ENCODE measurements around the gene IFIT1.

Gene IFIT1

GRCh38 chr10:89363729-89364442, 28.5 kb upstream of the IFIT1 start:
- Histone ChIP-seq H3K27ac (ENCODE audit: low read depth, low read length) (no peak overlapping the region), H3K9ac (ENCODE audit: low read length in 5 of 5) (no peak overlapping the region), H3K27me3 (ENCODE audit: control insufficient read depth in 5 of 5, insufficient read depth in 4 of 5, low read length in 5 of 5) (no peaks in the 10 kb centered on the region), H3K4me1 (ENCODE audit: control insufficient read depth in 5 of 5, insufficient read depth in 5 of 5, low read length in 5 of 5) (peaks cover 2 to 15% (median 9%) of the 10 kb centered on the region in 5 donors), H3K9me3 (ENCODE audit: control insufficient read depth in 5 of 5, low read length in 5 of 5) (no peaks in the 10 kb centered on the region), H3K36me3 (ENCODE audit: control insufficient read depth in 5 of 5, insufficient read depth in 5 of 5, low read length in 5 of 5) (no peaks in the 10 kb centered on the region), H3K4me3 (ENCODE audit: low read depth in 1 of 5, low read length in 5 of 5) (no peak overlapping the region)

- H3K4me1 ChIP-seq (ENCODE audit: control insufficient read depth in 5 of 5, insufficient read depth in 5 of 5, low read length in 5 of 5), result peaks cover 2 to 20% (median 14%) of the 10 kb centered on the region in 5 donors
- no peaks in the 10 kb centered on the region for H3K27me3 ChIP-seq (ENCODE audit: control insufficient read depth in 5 of 5, insufficient read depth in 4 of 5, low read length in 5 of 5)
- H3K36me3 ChIP-seq (ENCODE audit: control insufficient read depth in 5 of 5, insufficient read depth in 5 of 5, low read length in 5 of 5), result no peaks in the 10 kb centered on the region
- H3K27ac ChIP-seq (ENCODE audit: low read depth, low read length), result no peak overlapping the region
- H3K4me3 ChIP-seq (ENCODE audit: low read depth in 1 of 5, low read length in 5 of 5), result no peak overlapping the region
- no peak overlapping the region for H3K9ac ChIP-seq (ENCODE audit: low read length in 5 of 5)
- H3K9me3 ChIP-seq (ENCODE audit: control insufficient read depth in 5 of 5, low read length in 5 of 5), result no peaks in the 10 kb centered on the region
Observed at GRCh38 chr10:89364531-89364930, 27.9 kb upstream of the IFIT1 start.

DNA sequence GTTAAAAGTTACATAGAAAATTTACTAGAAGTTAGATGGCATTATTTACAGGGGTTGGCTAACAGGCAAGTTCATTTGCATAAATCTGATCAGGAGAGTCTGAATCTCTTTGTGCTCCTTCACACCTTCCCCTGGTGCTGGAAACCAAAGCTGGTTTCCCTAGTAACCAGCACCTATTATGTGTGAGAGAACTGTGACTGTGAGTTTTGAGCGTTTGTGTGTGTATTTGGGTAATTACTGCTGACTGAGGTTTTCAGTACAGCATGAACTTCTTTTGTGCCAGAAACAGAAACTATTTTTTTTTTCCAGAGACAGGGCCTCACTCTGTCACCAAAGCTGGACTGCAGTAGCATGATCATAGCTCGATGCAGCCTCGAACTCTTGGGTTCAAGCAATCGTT, 24.9 kb upstream of the IFIT1 start:
- H3K4me3 ChIP-seq (ENCODE audit: low read depth in 1 of 5, low read length in 5 of 5), result no peak overlapping the region
- no peaks in the 10 kb centered on the region for H3K9me3 ChIP-seq (ENCODE audit: control insufficient read depth in 5 of 5, low read length in 5 of 5)
- H3K27ac ChIP-seq (ENCODE audit: low read depth, low read length), result no peak overlapping the region
- H3K36me3 ChIP-seq (ENCODE audit: control insufficient read depth in 5 of 5, insufficient read depth in 5 of 5, low read length in 5 of 5), result no peaks in the 10 kb centered on the region
- peaks cover 2 to 20% (median 14%) of the 10 kb centered on the region in 5 donors for H3K4me1 ChIP-seq (ENCODE audit: control insufficient read depth in 5 of 5, insufficient read depth in 5 of 5, low read length in 5 of 5)
- H3K9ac ChIP-seq (ENCODE audit: low read length in 5 of 5), result no peak overlapping the region
- H3K27me3 ChIP-seq (ENCODE audit: control insufficient read depth in 5 of 5, insufficient read depth in 4 of 5, low read length in 5 of 5), result no peaks in the 10 kb centered on the region

GRCh38 chr10:89368129-89368528, 24.3 kb upstream of the IFIT1 start:
- Histone ChIP-seq H3K9me3 (ENCODE audit: control insufficient read depth in 5 of 5, low read length in 5 of 5) (no peaks in the 10 kb centered on the region), H3K4me3 (ENCODE audit: low read depth in 1 of 5, low read length in 5 of 5) (no peak overlapping the region), H3K4me1 (ENCODE audit: control insufficient read depth in 5 of 5, insufficient read depth in 5 of 5, low read length in 5 of 5) (peaks cover 2 to 20% (median 14%) of the 10 kb centered on the region in 5 donors), H3K36me3 (ENCODE audit: control insufficient read depth in 5 of 5, insufficient read depth in 5 of 5, low read length in 5 of 5) (no peaks in the 10 kb centered on the region), H3K27ac (ENCODE audit: low read depth, low read length) (no peak overlapping the region), H3K27me3 (ENCODE audit: control insufficient read depth in 5 of 5, insufficient read depth in 4 of 5, low read length in 5 of 5) (no peaks in the 10 kb centered on the region), H3K9ac (ENCODE audit: low read length in 5 of 5) (no peak overlapping the region)

DNA sequence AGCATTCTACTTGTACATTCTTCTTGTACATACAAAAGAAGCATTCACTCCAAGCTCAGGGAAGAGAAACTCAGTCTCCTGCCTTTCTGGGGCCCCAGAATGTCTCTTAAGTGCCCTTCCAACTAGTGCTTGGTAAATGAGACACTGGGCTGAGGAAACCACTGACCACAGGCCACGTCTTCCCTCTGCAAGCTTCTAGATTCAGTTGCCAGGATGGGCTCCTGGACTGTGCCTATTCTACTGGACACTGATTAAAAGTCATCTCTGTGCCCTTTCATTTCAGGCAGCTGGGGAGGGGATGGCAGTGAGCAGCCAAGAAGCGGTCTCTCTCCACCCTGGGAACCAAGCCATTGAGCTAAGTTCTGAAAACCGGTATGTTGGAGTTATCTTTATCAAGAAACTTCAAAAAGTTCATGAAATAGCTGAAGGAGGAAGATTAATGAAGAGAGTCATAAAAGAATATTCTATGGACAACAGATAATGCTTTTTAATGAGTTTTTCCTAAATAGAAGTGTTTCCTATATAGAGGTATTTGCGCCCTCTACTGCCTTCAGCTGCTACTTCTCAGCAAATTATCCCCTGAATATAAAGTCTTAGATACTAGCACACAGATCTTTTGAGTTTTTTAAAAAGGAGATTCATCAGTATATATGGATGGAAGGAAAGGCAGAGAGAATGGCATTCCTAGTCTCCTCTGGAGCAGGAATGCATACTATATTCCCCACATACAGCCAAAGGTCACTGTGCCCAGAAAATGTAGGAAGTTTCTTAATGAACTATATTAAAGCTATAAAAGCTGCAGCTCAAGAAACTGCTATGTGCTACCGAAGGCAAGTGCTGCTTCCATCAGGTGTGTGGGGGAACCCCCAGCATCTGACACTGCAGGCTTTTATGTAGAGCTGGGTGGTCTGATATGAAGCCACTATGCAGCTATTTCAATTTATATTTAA, 23.0 kb upstream of the IFIT1 start:
- peak overlapping the region in 2 of 5 donors; percentile 3 to 26 for H3K9ac ChIP-seq (ENCODE audit: low read length in 5 of 5)
- H3K9me3 ChIP-seq (ENCODE audit: control insufficient read depth in 5 of 5, low read length in 5 of 5), result no peaks in the 10 kb centered on the region
- H3K27ac ChIP-seq (ENCODE audit: low read depth, low read length), result no peak overlapping the region
- H3K36me3 ChIP-seq (ENCODE audit: control insufficient read depth in 5 of 5, insufficient read depth in 5 of 5, low read length in 5 of 5), result no peaks in the 10 kb centered on the region
- H3K4me3 ChIP-seq (ENCODE audit: low read depth in 1 of 5, low read length in 5 of 5), result no peak overlapping the region
- no peaks in the 10 kb centered on the region for H3K27me3 ChIP-seq (ENCODE audit: control insufficient read depth in 5 of 5, insufficient read depth in 4 of 5, low read length in 5 of 5)
- H3K4me1 ChIP-seq (ENCODE audit: control insufficient read depth in 5 of 5, insufficient read depth in 5 of 5, low read length in 5 of 5), result peaks cover 6 to 32% (median 27%) of the 10 kb centered on the region in 5 donors

GRCh38 chr10:89371079-89371478, 21.3 kb upstream of the IFIT1 start:
- Histone ChIP-seq H3K27ac (ENCODE audit: low read depth, low read length) (no peak overlapping the region), H3K4me3 (ENCODE audit: low read depth in 1 of 5, low read length in 5 of 5) (no peak overlapping the region), H3K27me3 (ENCODE audit: control insufficient read depth in 5 of 5, insufficient read depth in 4 of 5, low read length in 5 of 5) (no peaks in the 10 kb centered on the region), H3K36me3 (ENCODE audit: control insufficient read depth in 5 of 5, insufficient read depth in 5 of 5, low read length in 5 of 5) (no peaks in the 10 kb centered on the region), H3K9ac (ENCODE audit: low read length in 5 of 5) (no peak overlapping the region), H3K4me1 (ENCODE audit: control insufficient read depth in 5 of 5, insufficient read depth in 5 of 5, low read length in 5 of 5) (peaks cover 13 to 38% (median 37%) of the 10 kb centered on the region in 5 donors), H3K9me3 (ENCODE audit: control insufficient read depth in 5 of 5, low read length in 5 of 5) (no peaks in the 10 kb centered on the region)

- Histone ChIP-seq H3K27me3 (ENCODE audit: control insufficient read depth in 5 of 5, insufficient read depth in 4 of 5, low read length in 5 of 5) (no peaks in the 10 kb centered on the region), H3K4me3 (ENCODE audit: low read depth in 1 of 5, low read length in 5 of 5) (no peak overlapping the region), H3K9me3 (ENCODE audit: control insufficient read depth in 5 of 5, low read length in 5 of 5) (no peaks in the 10 kb centered on the region), H3K4me1 (ENCODE audit: control insufficient read depth in 5 of 5, insufficient read depth in 5 of 5, low read length in 5 of 5) (peaks cover 13 to 38% (median 37%) of the 10 kb centered on the region in 5 donors), H3K9ac (ENCODE audit: low read length in 5 of 5) (no peak overlapping the region), H3K27ac (ENCODE audit: low read depth, low read length) (no peak overlapping the region), H3K36me3 (ENCODE audit: control insufficient read depth in 5 of 5, insufficient read depth in 5 of 5, low read length in 5 of 5) (no peaks in the 10 kb centered on the region)
Observed at GRCh38 chr10:89371987-89372386, 20.4 kb upstream of the IFIT1 start.

DNA sequence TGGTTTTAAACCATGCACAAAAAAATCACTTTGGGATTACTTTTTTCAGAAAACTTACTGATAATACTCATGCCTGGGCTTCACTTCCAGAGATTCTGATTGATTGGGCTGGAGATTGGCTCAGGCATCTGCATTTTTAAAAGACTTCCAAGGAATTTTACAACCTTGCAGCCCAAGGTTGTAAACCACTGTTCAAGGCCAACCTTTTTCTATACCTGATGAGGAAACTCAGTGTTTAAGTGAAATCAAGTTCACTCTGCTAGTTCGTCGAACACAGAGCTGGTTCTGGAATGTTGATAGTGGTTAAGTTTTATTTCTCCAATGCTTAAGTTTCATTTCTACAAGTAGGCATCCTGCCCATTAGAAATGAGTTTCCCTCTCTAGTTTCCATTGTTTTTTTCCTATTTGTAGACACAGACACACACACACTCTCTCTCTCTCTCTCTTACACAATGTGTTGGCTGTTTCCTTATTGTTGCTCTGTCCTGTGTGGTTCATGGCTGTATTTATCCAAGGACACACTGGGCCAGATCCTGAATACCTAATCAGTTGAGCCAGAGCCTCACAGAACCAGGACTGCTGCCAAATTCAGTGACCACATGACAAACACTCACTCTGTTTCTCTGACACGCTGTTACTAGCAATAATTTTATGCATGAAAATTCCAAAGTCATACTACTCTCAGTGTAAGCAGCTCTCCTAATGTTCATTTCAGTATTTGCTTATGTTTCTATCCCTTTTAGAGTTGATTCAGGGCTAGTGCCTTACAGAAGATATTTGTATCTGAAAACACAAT, 18.3 kb upstream of the IFIT1 start:
- peak overlapping the region in 3 of 5 donors; percentile 3 to 19 (median 6) for H3K4me3 ChIP-seq (ENCODE audit: low read depth in 1 of 5, low read length in 5 of 5)

DNA sequence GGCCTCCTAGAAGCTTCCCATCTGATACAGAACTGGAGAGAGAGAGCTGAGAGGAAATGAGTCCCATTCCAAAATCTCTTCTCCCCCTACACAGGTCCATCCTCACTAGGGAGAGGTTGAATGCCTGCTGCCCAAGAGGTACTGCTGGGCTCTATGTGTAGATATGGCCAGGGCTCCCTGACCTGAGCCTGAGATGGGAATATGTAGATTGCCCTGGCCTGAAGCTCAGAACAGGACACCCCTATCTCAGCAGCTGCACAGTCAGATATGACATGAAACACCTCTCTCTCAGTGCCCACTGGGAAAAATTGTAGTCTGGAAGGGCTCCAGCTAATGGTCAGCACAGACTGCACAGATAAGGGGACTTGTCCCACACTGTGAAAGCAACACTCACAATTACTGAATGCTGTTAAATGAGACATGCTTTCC, 17.7 kb upstream of the IFIT1 start:
- Histone ChIP-seq H3K27ac (ENCODE audit: low read depth, low read length) (peak overlapping the region; percentile 92), H3K36me3 (ENCODE audit: control insufficient read depth in 5 of 5, insufficient read depth in 5 of 5, low read length in 5 of 5) (no peaks in the 10 kb centered on the region), H3K4me3 (ENCODE audit: low read depth in 1 of 5, low read length in 5 of 5) (no peak overlapping the region), H3K9me3 (ENCODE audit: control insufficient read depth in 5 of 5, low read length in 5 of 5) (no peaks in the 10 kb centered on the region), H3K27me3 (ENCODE audit: control insufficient read depth in 5 of 5, insufficient read depth in 4 of 5, low read length in 5 of 5) (no peaks in the 10 kb centered on the region), H3K4me1 (ENCODE audit: control insufficient read depth in 5 of 5, insufficient read depth in 5 of 5, low read length in 5 of 5) (peaks cover 11 to 25% (median 20%) of the 10 kb centered on the region in 5 donors), H3K9ac (ENCODE audit: low read length in 5 of 5) (peak overlapping the region in 3 of 5 donors; percentile 8 to 48 (median 48))

More for the DNA sequence above, 18.3 kb upstream of the IFIT1 start:
- no peaks in the 10 kb centered on the region for H3K9me3 ChIP-seq (ENCODE audit: control insufficient read depth in 5 of 5, low read length in 5 of 5)
- H3K27ac ChIP-seq (ENCODE audit: low read depth, low read length), result peak overlapping the region; percentile 92
- H3K27me3 ChIP-seq (ENCODE audit: control insufficient read depth in 5 of 5, insufficient read depth in 4 of 5, low read length in 5 of 5), result no peaks in the 10 kb centered on the region
- peak overlapping the region in 3 of 5 donors; percentile 8 to 48 (median 48) for H3K9ac ChIP-seq (ENCODE audit: low read length in 5 of 5)
- H3K4me1 ChIP-seq (ENCODE audit: control insufficient read depth in 5 of 5, insufficient read depth in 5 of 5, low read length in 5 of 5), result peaks cover 11 to 28% (median 23%) of the 10 kb centered on the region in 5 donors
- no peaks in the 10 kb centered on the region for H3K36me3 ChIP-seq (ENCODE audit: control insufficient read depth in 5 of 5, insufficient read depth in 5 of 5, low read length in 5 of 5)
